ENCODE data around the gene POLR1B. TPM values are rescaled to one million over a fixed set of nuclear protein-coding genes. Genes with fewer than 3 reads are reported as not detected.
A peak's percentile ranks its signal among the peaks of the same experiment; 100 is the strongest.

Gene POLR1B
- total and polyA plus RNA-seq, 2 of the 13 experiments (the other 11 are each of a cell fraction or from before 2014, with no cell fraction given): 18.3 to 46.0 TPM

DNA sequence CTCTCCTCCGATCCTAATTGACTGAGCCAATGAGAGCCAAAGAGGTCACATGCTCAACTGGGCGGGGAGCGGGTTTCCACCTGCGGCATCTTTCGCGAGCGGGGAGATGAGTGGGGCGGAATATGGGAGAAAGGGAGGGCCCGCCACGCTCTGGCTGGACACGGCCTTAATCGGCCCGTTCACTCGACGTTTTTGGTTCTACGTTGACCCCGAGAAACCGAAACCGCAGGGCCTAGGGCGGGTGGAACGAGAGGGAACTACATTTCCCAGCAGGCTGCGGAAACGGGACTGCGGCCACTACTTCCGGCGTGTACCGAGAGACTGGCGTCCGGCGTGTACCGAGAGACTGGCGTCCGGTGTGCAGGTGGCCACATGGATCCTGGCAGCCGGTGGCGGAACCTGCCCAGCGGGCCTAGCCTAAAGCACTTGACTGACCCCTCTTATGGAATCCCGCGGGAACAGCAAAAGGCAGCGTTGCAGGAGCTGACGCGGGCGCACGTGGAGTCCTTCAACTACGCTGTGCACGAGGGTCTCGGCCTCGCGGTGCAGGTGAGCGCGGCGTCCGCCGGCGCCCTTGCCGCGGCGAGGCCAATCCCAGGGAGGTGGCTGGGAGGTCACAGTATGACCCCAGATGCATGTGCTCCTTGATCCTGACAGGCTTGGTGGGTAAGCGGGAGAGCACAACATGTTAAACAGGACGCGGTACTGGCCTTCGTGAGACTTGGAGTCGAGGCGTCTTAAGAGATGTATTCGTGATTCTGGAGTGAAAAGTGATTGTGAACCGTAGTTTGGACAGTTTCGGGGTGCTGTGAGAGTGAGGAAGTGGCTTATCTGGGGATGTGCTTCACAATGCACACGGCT, at the start of gene POLR1B (continued):
- TF ChIP-seq NR2F1 (CRISPR knock-in tag; IDR thresholded peaks at IDR 0.05) (peak; percentile 49 to 61), ZNF652 (CRISPR knock-in tag; IDR thresholded peaks at IDR 0.05; ENCODE audit: borderline replicate concordance, low read depth) (no peak), TBX2 (CRISPR knock-in tag; IDR thresholded peaks at IDR 0.05; ENCODE audit: borderline replicate concordance) (peak; percentile 86), SOX13 (IDR thresholded peaks at IDR 0.05) (no peak), SOX13 (CRISPR knock-in tag; conservative IDR thresholded peaks at IDR 0.05 in 1 of 2, IDR thresholded peaks at IDR 0.05 in 1 of 2) (no peak), TAF1 (CRISPR knock-in tag; IDR thresholded peaks at IDR 0.05) (peak; percentile 88), ZMAT3 (CRISPR knock-in tag; conservative IDR thresholded peaks at IDR 0.05) (peak; percentile 98), HMG20A (CRISPR knock-in tag; IDR thresholded peaks at IDR 0.05; ENCODE audit: borderline replicate concordance) (no peak), NR2C2 (CRISPR knock-in tag; IDR thresholded peaks at IDR 0.05; ENCODE audit: borderline replicate concordance) (peak; percentile 96), TRIM24 (CRISPR knock-in tag; IDR thresholded peaks at IDR 0.05) (no peak), NR1H2 (CRISPR knock-in tag; IDR thresholded peaks at IDR 0.05; ENCODE audit: borderline replicate concordance, low read depth) (peak; percentile 15; the same call in 1 of the 2 replicates), ZSCAN31 (CRISPR knock-in tag; IDR thresholded peaks at IDR 0.05; ENCODE audit: low read depth) (no peak; the same call in 1 of the 2 replicates), AGO1 (IDR thresholded peaks at IDR 0.05; ENCODE audit: low read depth, low read length, poor library complexity, severe bottlenecking) (peak; percentile 64), PATZ1 (CRISPR knock-in tag; IDR thresholded peaks at IDR 0.05) (peak; percentile 36; the same call in 1 of the 2 replicates), ZNF329 (CRISPR knock-in tag; IDR thresholded peaks at IDR 0.05; ENCODE audit: low read depth) (peak; percentile 88), PHB2 (IDR thresholded peaks at IDR 0.05; ENCODE audit: partially characterized antibody) (no peak), ZGPAT (CRISPR knock-in tag; IDR thresholded peaks at IDR 0.05) (peak; percentile 90), ZNF609 (CRISPR knock-in tag; IDR thresholded peaks at IDR 0.05; ENCODE audit: borderline replicate concordance) (peak; percentile 64; the same call in 1 of the 2 replicates), ZNF713 (CRISPR knock-in tag; IDR thresholded peaks at IDR 0.05) (0 out of 2 replicates have a peak, but pooled peaks have one; percentile 4)
- TF ChIP-seq, protein P1, sequence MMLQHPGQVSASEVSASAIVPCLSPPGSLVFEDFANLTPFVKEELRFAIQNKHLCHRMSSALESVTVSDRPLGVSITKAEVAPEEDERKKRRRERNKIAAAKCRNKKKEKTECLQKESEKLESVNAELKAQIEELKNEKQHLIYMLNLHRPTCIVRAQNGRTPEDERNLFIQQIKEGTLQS (CRISPR knock-in tag; IDR thresholded peaks at IDR 0.05): no peak

All from HepG2 (cell line).